ENCODE data around the gene HMX2.

The HMX2 gene

GRCh38 chr10:123139521-123140163 lies 8.3 kb upstream of the HMX2 start:
- no peak overlapping the region for H3K4me3 ChIP-seq (replicated peaks in 1 of 2; ENCODE audit: low read depth in 2 of 2, low read length in 2 of 2)
- DNase-seq (ENCODE audit: low read depth in 2 of 2) = peak; percentile 10 to 70
- no peak for TF ChIP-seq CTCF (IDR thresholded peaks at IDR 0.05; ENCODE audit: low read depth, low read length)

- no peak for TF ChIP-seq CTCF (IDR thresholded peaks at IDR 0.05; ENCODE audit: low read depth, low read length)
- no peak overlapping the region for H3K4me3 ChIP-seq (replicated peaks in 1 of 2; ENCODE audit: low read depth in 2 of 2, low read length in 2 of 2)
- no peak for DNase-seq (ENCODE audit: low read depth in 2 of 2)
Measured at GRCh38 chr10:123140164-123140982, 7.6 kb upstream of the HMX2 start.

- TF ChIP-seq CTCF (IDR thresholded peaks at IDR 0.05; ENCODE audit: low read depth, low read length) = no peak
- DNase-seq (ENCODE audit: low read depth in 2 of 2) = no peak
Measured at GRCh38 chr10:123140983-123141390, 6.9 kb upstream of the HMX2 start.

GRCh38 chr10:123141791-123142700 lies 5.9 kb upstream of the HMX2 start:
- no peak for TF ChIP-seq CTCF (IDR thresholded peaks at IDR 0.05; ENCODE audit: low read depth, low read length)
- no peak overlapping the region for H3K4me3 ChIP-seq (replicated peaks in 1 of 2; ENCODE audit: low read depth in 2 of 2, low read length in 2 of 2)
- no peak for DNase-seq (ENCODE audit: low read depth in 2 of 2)

More at GRCh38 chr10:123140983-123141390, 6.9 kb upstream of the HMX2 start:
- H3K4me3 ChIP-seq (replicated peaks in 1 of 2; ENCODE audit: low read depth in 2 of 2, low read length in 2 of 2) = no peak overlapping the region

- TF ChIP-seq CTCF (IDR thresholded peaks at IDR 0.05; ENCODE audit: low read depth, low read length) = no peak
- no peak overlapping the region for H3K4me3 ChIP-seq (replicated peaks in 1 of 2; ENCODE audit: low read depth in 2 of 2, low read length in 2 of 2)
- no peak for DNase-seq (ENCODE audit: low read depth in 2 of 2)
Measured at GRCh38 chr10:123142701-123143161, 5.2 kb upstream of the HMX2 start.

GRCh38 chr10:123143162-123143824 lies 4.6 kb upstream of the HMX2 start:
- no peak for TF ChIP-seq CTCF (IDR thresholded peaks at IDR 0.05; ENCODE audit: low read depth, low read length)
- DNase-seq (ENCODE audit: low read depth in 2 of 2) = no peak
- no peak overlapping the region for H3K4me3 ChIP-seq (replicated peaks in 1 of 2; ENCODE audit: low read depth in 2 of 2, low read length in 2 of 2)
